ENCODE data around the gene VPS35L. TPM values are rescaled to one million over a fixed set of nuclear protein-coding genes. Genes with fewer than 3 reads are reported as not detected.
"Not testable (repeated sequence)": the region's sequence is repeated elsewhere in the genome, so short reads cannot be mapped to it uniquely, and the experiment has no call there.

Gene VPS35L
- total RNA-seq, 4 donors from 2014 or later, result 41.4 to 68.1 (median 61.1) TPM

GRCh38 chr16:19542138-19542821, 13.2 kb upstream of the VPS35L start:
- 95 to 96% methylated on average over 3 of the region's 3 CpGs for WGBS, 2 donors
- Histone ChIP-seq H3K36me3 (peaks cover 0 to 78% (median 3%) of the 10 kb centered on the region in 3 donors), H3K27ac (no peak overlapping the region), H3K4me1 (no peaks in the 10 kb centered on the region), H3K27me3 (no peaks in the 10 kb centered on the region), H3K9me3 (no peaks in the 10 kb centered on the region), H3K4me3 (no peak overlapping the region)
- TF ChIP-seq POLR2A (IDR thresholded peaks at IDR 0.05) (no peak), EP300 (IDR thresholded peaks at IDR 0.05) (no peak)
- TF ChIP-seq, protein P1, sequence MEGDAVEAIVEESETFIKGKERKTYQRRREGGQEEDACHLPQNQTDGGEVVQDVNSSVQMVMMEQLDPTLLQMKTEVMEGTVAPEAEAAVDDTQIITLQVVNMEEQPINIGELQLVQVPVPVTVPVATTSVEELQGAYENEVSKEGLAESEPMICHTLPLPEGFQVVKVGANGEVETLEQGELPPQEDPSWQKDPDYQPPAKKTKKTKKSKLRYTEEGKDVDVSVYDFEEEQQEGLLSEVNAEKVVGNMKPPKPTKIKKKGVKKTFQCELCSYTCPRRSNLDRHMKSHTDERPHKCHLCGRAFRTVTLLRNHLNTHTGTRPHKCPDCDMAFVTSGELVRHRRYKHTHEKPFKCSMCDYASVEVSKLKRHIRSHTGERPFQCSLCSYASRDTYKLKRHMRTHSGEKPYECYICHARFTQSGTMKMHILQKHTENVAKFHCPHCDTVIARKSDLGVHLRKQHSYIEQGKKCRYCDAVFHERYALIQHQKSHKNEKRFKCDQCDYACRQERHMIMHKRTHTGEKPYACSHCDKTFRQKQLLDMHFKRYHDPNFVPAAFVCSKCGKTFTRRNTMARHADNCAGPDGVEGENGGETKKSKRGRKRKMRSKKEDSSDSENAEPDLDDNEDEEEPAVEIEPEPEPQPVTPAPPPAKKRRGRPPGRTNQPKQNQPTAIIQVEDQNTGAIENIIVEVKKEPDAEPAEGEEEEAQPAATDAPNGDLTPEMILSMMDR (IDR thresholded peaks at IDR 0.05), result no peak
- no peak for DNase-seq (ENCODE audit: low spot score in 2 of 2)

DNA sequence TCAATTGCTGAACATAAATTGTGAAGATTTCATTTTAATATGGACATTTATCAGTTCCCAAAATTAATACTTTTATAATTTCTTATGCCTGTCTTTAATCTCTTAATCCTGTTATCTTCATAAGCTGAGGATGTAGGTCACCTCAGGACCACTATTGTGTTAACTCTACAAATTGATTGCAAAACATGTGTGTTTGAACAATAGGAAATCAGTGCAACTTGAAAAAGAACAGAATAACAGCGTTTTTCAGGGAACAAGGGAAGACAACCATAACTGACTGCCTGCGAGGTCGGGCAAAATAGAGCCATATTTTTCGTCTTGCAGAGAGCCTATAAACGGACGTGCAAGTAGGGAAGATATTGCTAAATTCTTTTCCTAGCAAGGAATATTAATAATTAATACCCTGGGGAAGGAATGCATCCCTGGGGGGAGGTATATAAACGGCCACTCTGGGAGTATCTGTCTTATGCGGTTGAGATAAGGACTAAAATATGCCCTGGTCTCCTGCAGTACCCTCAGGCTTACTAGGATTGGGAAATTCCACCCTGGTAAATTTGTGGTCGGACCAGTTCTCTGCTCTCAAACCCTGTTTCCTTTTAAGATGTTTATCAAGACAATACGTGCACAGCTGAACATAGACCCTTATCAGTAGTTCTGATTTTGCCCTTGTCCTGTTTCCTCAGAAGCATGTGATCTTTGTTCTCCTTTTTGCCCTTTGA, 12.1 kb upstream of the VPS35L start:
- not testable (repeated sequence) for DNase-seq (ENCODE audit: low spot score in 2 of 2); H3K4me1 ChIP-seq; H3K4me3 ChIP-seq; H3K9me3 ChIP-seq; H3K27me3 ChIP-seq; H3K27ac ChIP-seq
- 85 to 93% methylated on average over 10 of the region's 10 CpGs for WGBS, 2 donors
- peaks cover 0 to 79% (median 3%) of the 10 kb centered on the region in 3 donors for H3K36me3 ChIP-seq

GRCh38 chr16:19548144-19548543, 7.4 kb upstream of the VPS35L start:
- H3K27me3 ChIP-seq, result no peaks in the 10 kb centered on the region
- peaks cover 0 to 80% (median 3%) of the 10 kb centered on the region in 3 donors for H3K36me3 ChIP-seq
- no peaks in the 10 kb centered on the region for H3K9me3 ChIP-seq
- no peak overlapping the region for H3K27ac ChIP-seq
- DNase-seq (ENCODE audit: low spot score in 2 of 2), result no peak
- no peaks in the 10 kb centered on the region for H3K4me1 ChIP-seq
- WGBS, 2 donors, result 97% methylated on average over 3 of the region's 3 CpGs
- H3K4me3 ChIP-seq, result no peak overlapping the region
- no peak for TF ChIP-seq EP300 (IDR thresholded peaks at IDR 0.05)
- TF ChIP-seq, protein P1 (IDR thresholded peaks at IDR 0.05), result no peak
- no peak for TF ChIP-seq POLR2A (IDR thresholded peaks at IDR 0.05)

- Histone ChIP-seq H3K36me3 (peaks cover 0 to 65% (median 3%) of the 10 kb centered on the region in 3 donors), H3K9me3 (no peaks in the 10 kb centered on the region), H3K27ac (no peak overlapping the region), H3K4me1 (peaks cover 0 to 1% (median 0%) of the 10 kb centered on the region in 4 donors), H3K4me3 (no peak overlapping the region), H3K27me3 (no peaks in the 10 kb centered on the region)
- TF ChIP-seq, protein P1 (IDR thresholded peaks at IDR 0.05), result no peak
- DNase-seq (ENCODE audit: low spot score in 2 of 2), result no peak
These were observed 5.8 kb upstream of the VPS35L start for GRCh38 chr16:19549673-19550072.

DNA sequence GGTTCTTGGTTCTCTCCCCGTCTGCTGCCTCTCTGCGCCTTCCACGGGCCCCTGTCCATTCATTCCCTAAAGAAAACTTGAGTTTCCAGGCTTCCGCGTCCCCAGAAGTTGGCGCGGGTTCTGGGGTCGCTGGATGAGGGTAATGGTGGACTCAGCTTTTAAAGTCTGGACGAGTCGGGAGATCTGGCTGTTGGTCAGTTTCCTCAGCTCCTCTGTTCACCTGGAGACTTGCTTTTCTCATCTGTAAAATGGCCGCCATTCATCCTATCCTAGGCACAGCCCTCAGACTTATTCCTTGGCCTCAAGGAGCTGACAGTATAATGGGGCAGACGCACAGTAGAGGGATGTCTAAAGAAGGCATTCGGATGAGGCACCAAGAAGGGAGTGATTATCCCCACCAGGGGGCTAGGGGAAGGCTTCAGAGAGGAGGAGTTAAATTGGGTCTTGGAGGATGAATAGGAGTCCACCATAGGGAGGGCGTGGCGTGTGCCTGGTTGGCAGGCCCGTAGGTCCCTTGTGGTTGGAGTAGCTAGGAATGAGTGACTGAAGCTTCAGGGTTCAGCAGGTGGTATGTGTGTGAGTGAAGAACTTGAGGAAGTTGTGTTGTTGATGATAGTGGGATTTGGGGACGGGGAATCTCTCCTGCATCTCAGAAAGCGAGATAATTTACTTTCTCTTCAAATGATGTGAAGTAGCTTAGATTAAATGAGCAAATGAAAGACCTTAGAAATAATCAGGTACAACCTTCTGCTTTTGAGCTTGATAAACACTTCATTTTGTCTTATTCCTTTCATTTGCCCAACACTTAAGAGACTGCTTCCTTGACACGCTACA, 652 bp downstream of the VPS35L start:
- 35% methylated on average over 19 of the region's 19 CpGs for WGBS, 2 donors
- peaks cover 0 to 11% (median 0%) of the 10 kb centered on the region in 3 donors for H3K36me3 ChIP-seq
- no peaks in the 10 kb centered on the region for H3K27me3 ChIP-seq
- DNase-seq (ENCODE audit: low spot score in 2 of 2), result no peak
- H3K27ac ChIP-seq, result peak overlapping the region; percentile 85 to 95 (median 90)
- H3K4me1 ChIP-seq, result peaks cover 0 to 17% (median 6%) of the 10 kb centered on the region in 4 donors
- H3K9me3 ChIP-seq, result no peaks in the 10 kb centered on the region
- TF ChIP-seq, protein P1 (IDR thresholded peaks at IDR 0.05), result no peak
- TF ChIP-seq EP300 (IDR thresholded peaks at IDR 0.05) (no peak), POLR2A (IDR thresholded peaks at IDR 0.05) (no peak)
- peak overlapping the region; percentile 65 to 91 (median 80) for H3K4me3 ChIP-seq

All from tibial nerve (tissue), 4 donors.